Measurements from ENCODE around the gene SLC7A1. TPM values are rescaled to one million over a fixed set of nuclear protein-coding genes. Genes with fewer than 3 reads are reported as not detected.

Gene SLC7A1
- total and polyA plus RNA-seq, 2 of the 8 experiments (the other 6 are each of a cell fraction or from before 2014, with no cell fraction given), result 26.8 to 114 TPM

GRCh38 chr13:29524176-29524575 lies 71.3 kb downstream of the SLC7A1 start (continued):
- no peak for TF ChIP-seq RAD21 (IDR thresholded peaks at IDR 0.05 in 1 of 2, conservative IDR thresholded peaks at IDR 0.05 in 1 of 2; ENCODE audit: low read depth in 2 of 2, low read length in 2 of 2)
- no peak for TF ChIP-seq SIRT6 (IDR thresholded peaks at IDR 0.05; ENCODE audit: low read length)
- no peak for TF ChIP-seq EZH2 (IDR thresholded peaks at IDR 0.05; ENCODE audit: low read depth, low read length, severe bottlenecking)
- no peak for TF ChIP-seq BCL11A (IDR thresholded peaks at IDR 0.05; ENCODE audit: low read depth in 2 of 2, low read length in 2 of 2)
- TF ChIP-seq TAF7 (optimal IDR thresholded peaks at IDR 0.05; ENCODE audit: borderline replicate concordance, low read depth, low read length), result no peak

Data from H1 (cell line).